NCI-H2107 (cell line): ENCODE data around the gene SYNDIG1.
"Not testable (repeated sequence)": the region's sequence is repeated elsewhere in the genome, so short reads cannot be mapped to it uniquely, and the experiment has no call there.

ENCODE experiments used
- DNase-seq: peaks from one replicate; lab custom pipeline; 2025; lab: John Stamatoyannopoulos, UW

Gene SYNDIG1

DNA sequence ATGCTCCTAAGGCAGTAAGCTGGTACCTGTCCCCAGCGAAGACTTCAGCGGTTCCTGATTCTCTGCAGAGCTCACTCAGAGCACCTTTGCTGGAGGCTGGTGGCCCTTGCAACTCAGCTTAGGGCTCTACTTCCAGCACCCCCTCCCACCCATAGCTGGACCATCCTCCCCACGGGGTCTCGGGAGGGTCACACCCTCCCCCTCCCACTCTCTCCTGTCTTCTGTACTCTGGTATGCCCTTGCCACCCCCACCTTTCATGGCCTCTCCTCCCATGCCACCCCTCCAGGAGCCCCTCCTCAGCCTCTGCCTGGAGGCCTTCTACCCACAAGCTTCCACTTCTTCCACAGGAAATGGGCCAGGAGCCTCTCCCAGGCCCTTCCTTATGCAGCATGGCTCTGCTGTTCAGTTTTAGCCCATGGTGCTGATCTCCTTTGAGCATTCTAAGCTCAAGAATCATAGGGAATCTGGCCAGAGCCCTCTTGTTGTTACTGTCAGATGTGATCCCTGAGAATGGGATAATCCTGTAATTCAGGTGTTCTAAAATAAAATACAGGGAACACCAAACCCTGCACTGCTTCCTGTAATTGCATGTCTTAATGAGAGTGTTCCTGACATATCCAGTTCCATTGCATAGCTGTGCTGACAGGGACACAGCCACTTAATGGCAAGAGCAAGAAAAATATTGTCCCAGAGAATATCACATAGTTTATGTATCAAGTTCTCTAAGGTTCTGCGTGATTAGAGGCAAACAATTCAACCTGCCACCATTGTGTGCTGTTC, 142.1 kb downstream of the SYNDIG1 start:
- DNase-seq: no peak

DNA sequence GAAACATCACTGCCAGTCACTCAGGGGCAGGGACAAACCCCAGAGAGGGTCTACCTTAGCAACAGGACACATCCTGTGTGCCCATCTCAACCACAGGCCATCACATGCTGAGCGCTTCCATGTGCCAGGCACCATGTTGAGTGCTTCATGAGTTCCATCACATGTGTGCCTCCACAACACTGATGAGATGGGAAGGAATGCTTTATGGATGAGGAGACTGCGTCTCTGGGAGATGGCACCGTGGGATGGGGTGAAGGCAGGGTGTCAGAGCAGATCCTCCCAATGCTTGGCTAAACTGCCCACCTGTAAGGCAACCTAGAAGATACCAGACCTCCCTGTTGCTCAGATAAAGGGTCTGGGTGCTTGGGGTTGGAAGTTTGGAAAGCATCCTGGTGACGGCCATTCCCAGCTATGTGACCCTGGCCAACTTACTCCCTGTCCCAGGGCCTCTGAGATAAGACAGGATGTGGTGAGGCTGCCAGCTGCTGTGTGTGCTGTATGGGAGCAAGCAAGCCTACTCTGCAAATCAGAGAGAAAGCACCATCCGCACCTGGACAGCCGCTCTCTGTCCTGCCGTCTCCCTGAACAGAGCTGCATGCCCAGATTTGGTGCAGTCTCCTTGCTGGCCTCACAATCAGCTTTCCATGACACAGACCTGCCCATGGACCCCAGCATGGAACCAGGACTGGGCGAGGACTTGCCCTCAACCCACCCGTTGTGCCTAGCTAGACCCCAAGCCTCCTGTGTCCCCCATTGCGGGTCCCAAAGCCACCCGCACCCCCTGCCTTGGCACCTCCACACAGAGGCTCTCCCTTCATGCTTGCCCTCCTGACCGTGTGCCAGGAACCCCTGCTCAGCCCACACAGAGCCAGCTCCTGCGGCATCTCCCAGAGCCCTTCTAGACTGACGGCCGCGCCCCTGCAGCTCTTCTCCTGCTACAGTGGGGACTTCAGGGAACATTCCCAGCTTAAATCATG, 143.7 kb downstream of the SYNDIG1 start:
- no peak for DNase-seq

DNA sequence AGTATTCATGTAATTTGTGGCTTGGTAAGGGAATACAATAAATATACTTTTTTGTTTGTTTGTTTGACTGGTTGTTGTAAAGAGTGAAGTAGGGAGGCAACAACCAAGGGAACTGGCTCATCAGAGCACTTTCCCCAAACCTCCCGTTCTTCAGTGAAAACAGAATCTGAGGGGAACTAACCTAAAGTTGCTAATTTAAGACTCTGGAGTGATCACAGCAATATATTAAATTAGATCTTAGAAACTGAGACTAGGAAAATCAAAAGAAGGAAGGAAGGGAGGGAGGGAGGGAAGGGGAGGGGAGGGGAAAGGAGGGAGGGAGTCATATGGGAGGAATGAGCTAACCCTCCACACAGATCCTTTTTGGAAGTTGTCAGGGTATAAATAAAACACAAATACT, 144.9 kb downstream of the SYNDIG1 start:
- no peak for DNase-seq

DNA sequence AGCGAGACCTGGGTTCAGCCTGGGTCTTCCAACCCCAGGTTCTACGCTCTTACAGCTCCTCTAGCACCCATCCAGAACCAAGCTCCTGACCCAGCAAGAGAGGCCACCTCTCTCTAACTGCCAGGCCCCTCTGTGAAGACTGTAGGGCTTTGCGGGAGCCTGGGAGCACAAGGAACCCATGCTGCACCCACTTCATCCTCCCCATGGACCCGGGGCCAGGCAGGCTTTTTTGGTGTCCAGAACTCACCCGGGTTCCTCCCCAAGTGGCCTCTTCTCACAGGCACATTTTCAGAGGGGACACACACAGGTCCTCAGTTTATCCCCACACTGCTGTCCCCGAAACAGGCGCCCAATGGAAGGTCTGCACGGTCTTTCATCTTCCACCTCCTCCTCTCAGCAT, 145.9 kb downstream of the SYNDIG1 start:
- DNase-seq: no peak

DNA sequence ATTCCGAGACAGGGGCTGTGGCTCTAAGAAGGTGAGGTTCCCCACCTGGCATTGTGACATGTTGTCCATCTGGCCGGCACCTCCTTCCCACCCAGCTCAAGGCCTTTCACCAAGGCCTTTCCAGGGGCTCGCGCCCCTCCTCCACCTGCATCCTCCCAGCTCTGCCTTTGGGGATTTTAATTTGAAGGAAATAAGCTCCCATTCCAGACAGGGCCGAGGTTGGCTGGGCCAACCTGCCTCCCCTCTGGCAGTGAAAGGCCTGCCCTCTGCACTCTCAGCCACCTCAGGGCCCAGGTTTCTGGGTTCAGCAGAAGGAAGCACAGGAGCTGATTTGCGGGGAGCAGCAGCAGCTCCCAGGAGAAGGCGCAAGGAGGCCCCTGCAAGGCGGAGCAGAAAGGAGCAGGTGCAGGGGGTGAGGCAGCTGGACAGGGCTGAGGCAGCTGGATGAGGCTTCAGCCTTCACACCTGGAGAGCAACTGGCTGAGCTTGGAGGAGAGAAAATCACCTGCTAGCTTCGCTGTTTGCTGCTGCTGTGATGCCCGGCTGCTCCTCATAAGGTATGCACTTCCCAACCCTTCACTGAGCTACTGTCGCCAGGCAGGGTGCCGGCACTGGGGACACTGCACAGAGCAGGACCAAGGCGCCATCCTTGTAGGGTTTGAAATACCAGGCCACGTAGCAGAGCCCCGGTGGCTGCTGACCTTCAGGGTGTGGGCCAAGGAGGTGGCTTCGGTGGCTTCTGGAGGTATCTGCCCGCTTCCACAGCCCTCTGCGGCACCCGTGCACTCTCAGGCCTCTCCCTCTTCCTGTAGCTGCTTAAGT, 147.0 kb downstream of the SYNDIG1 start:
- no peak for DNase-seq

DNA sequence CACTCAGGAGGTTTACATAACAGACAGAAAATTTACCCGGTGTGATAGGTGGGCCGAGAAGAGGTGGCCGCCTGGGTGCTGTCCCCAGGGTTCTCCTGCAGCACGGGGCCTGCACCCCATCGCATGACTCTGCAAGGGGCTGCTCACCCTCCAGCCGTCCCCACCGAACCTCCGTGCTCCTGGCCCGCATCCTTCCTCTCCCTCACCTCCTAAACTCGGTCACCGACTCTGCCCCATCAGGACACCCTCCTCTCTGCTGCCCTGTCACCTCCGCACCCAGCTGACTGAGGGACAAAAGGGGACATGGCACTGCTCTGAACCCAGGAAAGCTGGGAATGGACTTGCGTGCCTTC, 147.6 kb downstream of the SYNDIG1 start:
- no peak for DNase-seq

DNA sequence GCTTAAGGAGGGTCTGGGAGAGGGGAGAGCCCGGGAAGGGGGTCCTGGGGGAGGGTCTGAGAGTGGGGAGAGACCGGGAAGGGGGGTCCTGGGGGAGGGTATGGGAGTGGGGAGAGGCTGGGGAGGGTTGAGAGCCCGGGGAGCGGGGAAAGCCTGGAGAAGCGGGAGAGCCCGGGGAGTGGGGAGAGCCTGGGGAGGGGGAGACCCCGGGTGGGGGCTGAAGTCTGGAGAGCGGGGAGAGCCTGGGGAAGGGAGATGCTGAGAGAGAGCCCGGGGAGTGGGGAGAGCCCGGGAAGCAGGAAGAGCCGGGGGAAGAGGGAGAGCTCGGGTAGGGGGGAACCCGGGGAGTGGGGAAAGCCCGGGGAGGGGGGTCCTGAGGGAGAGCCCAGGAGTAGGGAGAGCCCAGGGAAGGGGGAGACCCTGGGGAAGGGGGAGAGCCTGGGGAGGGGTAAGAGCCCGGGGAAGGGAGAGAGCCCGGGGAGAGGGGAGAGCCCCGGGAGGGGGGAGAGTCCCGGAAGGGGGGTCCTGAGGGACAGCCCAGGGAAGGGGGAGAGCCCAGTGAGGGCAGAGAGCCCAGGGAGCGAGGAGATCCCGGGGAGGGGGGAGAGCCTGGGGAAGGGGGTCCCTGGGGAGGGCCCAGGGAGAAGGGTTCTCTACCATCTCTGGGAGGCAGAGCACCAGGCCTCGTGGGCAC, 148.5 kb downstream of the SYNDIG1 start:
- no peak for DNase-seq

DNA sequence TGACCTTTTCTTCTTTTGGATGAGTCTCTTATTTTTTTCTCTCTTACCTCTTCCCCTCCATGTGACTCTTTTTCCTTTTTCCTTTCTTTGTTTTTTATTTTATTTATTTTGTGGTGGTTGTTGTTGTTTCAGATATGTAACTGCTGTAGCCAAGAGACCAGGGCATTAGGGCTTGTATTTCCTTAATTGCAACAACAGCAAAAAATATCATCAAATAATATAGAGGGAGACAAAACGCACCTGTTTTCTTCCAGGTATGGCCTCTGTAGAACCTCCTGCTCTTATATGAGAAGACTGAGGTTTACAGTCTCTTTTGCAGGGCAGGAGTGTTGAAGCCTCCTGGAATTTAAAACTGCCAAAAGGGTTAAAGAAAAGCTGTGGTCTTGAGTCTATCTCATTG, 149.3 kb downstream of the SYNDIG1 start:
- no peak for DNase-seq

DNA sequence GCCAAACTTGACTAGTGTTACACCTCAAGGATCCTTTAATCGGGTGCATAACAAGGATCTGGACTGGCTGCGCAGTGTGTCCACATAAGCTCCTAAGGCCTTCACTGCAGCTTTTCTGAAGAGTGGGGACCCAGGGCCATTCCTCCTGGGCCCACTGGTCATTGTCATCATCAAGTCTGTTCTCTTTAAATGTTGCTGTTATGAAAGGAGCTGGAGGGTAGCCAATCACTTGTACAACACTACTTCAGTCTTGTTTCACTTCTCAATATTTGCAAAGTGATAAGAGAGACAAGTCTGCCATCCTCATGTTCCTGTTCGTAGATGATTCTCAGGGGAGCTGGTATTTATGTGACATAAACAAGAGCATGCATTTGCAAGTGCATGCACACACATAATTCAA, 149.8 kb downstream of the SYNDIG1 start:
- no peak for DNase-seq

DNA sequence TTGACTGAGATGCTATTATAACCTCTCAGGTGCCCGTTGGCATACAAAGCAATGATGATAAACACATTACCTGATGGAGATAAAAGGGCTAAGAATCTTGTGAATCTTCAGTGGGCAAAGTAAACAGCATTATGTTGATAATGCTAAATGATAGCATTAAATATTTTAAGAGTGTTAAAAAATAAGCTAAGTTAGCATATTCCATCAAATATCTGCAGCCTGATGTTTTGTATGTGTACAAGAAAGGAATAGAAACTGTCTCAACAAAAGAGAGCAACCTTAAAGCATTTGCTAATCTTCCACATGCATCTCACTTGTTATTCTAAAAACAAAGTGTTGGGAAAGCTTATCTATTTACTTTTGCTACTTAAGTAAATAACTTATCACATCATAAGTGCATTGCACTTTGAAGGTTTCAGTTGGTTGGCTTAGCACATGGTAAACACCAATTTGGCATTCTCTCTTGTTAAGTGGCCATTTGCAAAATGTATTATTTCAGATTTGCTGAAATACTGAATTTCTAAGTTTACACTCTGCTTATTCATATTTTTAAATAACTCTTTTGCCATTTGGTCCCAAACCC, 151.6 kb downstream of the SYNDIG1 start:
- DNase-seq: no peak

DNA sequence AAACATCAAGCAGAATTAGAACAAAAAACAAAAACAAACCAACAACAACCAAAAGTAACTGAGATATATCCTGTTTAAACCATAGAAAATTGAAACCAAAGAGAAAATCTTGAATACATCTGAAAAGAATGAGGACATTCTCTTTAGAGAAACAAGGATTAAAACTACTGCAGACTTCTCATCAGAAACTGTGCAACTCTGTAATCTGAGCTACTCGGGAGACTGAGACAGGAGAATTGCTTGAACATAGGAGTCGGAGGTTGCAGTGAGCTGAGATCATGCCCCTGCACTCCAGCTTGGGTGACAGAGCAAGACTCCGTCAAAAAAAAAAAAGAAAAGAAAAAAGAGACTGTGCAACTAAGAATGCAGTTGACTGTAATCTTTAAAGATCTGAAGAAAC, 153.4 kb downstream of the SYNDIG1 start:
- no peak for DNase-seq

DNA sequence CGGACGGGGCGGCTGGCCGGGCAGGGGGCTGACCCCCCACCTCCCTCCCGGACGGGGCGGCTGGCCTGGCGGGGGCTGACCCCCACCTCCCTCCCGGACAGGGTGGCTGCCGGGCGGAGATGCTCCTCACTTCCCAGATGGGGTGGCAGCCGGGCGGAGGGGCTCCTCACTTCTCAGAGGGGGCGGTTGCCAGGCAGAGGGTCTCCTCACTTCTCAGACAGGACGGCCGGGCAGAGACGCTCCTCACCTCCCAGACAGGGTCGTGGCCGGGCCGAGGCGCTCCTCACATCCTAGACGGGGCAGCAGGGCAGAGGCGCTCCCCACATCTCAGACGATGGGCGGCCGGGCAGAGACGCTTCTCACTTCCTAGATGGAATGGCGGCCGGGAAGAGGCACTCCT, 156.7 kb downstream of the SYNDIG1 start:
- not testable (repeated sequence) for DNase-seq

DNA sequence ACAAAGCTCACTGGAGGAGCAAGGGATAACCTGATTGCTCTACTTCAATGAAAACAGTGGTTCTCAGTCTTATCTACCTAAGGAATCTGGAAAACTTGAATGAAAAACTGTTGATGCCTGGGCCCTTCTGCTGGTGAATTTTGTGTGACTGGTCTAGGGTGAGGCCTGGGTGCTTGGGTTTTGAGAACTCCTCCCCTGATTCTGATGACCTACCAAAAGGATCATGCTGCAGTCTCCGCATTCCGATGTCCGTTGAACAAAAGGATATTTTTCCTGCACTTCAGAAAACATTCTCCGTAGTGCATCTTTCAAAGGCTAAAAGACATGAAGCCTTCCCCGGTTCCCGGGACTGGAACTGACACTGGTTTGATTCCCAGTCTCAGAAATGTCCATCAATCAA, 157.9 kb downstream of the SYNDIG1 start:
- DNase-seq: no peak

DNA sequence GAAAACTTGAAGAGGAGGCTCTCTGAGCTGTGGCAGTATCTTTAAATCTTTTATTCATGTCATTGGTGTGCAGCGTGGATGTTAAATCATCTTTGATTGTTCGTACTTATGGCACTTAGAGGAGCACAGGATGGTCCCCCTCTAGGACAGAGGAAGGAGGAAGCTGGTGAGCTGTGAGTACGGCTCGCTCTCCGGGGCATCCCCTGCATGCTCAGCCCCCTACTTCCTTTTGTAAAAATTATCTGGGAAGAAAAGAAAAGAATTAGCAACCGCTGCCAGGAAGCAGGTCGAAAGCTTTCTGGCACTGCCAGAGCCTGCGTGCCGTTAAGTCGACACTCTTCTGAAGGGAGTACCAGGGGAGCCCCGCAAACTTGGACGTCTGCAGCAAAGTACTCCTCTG, 158.5 kb downstream of the SYNDIG1 start:
- no peak for DNase-seq

DNA sequence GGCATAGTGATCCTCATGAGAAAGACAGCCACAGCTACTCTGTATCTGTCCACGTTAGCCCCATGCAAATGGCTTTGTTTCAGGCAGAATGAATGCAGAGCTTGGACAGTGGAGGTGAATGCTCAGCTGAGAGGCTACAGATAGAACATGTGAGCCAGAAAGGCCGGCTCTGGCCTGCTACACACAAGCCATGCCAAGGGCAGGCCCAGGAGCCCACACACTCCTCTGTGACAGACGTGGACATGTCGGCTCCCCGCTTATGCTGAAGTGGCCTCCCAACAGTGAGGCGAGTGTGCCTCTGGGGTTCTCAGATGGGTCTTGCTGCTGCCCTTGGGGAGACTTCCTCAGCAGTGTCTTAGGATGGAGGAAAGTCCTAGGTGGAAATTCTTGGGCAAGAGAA, 159.6 kb downstream of the SYNDIG1 start:
- DNase-seq: no peak

DNA sequence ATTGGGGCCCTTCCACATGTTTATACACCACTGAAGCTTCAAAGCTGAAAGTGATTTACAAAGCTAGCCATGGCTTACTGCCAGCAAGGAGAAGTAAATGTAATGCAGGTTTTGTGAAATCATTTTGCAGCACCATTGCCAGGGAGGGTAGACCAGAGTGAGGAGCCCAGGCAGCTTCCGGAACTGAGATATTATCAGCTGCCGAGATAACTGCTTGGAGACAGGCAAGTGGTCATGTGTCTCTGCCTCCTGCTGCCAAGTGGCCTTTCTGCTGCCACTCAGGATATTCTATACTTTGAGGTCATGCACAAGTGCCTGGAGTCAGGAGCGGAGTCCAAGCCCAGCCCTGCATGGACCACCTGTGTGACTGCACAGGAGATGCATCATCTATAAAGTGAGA, 160.2 kb downstream of the SYNDIG1 start:
- no peak for DNase-seq

DNA sequence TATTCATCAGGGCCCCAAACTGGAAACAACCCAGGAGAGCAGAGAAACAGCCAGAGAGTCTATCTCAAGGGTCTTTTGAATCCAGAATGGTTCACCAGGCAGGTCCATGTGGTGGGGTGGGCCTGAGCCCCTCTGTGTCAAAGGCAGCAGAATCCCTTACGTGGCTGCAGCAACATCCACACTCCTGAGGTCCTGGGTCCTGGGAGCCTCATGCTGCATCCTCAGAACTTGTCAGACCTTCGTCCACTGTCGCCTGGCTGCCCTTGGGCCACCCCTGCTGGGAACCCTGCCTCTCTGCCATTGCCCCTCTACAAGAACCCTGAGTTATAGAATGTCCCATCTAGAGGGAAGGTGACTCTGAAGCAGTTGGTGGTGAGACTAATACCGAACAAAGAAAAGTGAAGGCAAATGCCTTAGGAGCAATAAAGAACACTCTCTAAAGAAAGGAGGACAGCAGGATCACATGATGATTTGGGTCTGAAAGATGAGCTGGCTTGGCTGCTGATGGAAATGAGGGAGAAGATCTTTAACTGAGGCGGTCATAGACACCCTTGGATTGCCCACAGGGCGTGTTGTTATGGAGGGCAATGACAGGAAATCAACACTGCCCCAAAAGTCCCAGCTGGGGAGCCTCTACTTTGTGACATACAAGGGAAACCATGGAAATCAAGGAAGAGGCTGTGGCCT, 161.2 kb downstream of the SYNDIG1 start:
- DNase-seq: no peak

DNA sequence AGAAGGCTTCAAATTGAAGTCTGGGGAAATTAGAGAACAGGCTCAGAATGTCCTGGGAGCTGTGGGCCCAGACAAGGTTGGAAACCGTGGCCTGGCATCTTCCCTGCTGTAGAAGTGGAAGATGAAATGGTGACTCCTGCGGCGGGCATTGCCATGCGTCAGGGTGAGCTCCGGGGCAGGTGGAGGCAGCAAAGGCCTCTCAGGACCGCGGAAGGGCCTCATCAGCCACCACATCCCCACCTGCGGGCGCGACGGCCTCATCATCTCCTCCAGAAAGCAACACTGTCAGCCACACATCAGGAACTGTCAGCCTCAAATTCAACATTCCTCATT, 161.7 kb downstream of the SYNDIG1 start:
- no peak for DNase-seq

DNA sequence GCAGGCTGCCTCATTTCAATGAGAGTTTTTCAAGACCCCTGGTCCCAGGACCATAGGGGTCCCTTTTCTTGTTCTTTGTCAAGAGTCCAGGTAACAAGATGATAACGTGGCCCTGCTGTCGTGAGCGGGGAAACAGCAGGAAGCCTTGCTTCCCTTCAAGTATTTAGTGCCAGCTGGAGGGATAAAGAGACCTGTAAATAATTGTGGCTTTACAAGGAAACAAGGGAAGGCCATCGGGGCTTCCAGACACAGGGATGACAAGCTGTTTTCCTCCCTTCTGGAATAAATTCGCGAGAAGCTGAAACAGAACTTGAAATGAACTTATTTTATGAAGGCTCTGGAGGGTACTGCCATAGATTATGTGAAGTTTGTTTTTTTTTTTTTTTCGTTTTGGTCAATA, 163.2 kb downstream of the SYNDIG1 start:
- DNase-seq: no peak

DNA sequence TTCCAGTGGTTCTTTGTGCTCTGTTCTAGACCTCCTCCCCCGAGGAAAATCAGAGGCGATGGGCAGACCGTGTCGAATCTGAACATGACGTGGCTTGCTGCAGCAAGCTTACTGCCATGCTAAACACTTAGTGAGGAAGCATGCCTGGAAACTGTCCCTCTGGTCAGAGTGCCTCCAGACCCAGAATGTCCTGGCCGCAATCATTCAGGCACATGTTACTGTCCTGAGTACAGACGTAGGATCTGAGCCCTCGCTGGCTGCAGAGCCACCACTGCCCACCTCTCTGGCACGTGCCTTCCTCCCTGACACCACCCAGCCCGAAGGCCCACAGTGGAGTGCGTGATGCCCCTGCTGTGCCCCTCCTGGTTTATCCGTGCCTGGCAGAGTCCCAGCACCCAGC, 163.6 kb downstream of the SYNDIG1 start:
- no peak for DNase-seq

DNA sequence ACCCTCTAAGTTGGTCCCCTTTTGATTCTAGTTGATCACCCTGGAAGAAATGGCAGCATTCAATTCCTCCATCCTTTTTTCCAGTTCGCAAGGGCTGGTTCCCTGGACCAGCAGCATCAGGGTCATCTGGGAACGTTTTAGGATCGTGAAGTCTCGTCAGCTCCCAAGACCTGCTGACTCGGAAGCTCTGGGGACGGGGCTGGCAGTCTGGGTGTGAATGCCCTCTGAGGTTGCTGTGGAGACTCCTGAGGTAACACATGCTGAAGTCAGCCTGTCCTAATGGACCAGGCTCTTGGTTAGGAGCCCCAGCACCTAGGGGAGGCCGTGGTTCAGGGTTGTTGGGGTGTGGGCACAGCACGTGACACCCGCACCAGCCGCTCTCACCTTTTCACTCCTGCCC, 164.1 kb downstream of the SYNDIG1 start:
- DNase-seq: no peak
